SK-N-MC (cell line): ENCODE measurements around the gene MCUR1.
"Not testable (repeated sequence)": the region's sequence is repeated elsewhere in the genome, so short reads cannot be mapped to it uniquely, and the experiment has no call there.

Source experiments
- DNase-seq: peaks from one replicate; pipeline ENCODE4 v3.0.0-alpha.2; 2011; ENCODE audit warnings: low read depth, low spot score
- H3K27ac ChIP-seq: fragments of 200-600 bp; sonication (generic); 2 replicates; pipeline ENCODE4 v1.5.1; 2016; ENCODE audit warnings: mixed run types
- H3K36me3 ChIP-seq: fragments of 200-600 bp; sonication (generic); 2 replicates; pipeline ENCODE4 v1.6.1; 2017; ENCODE audit warnings: antibody characterized with exemption, low read length, mixed read lengths; ENCODE audit not compliant: insufficient read depth
- H3K4me3 ChIP-seq: fragments of 200-600 bp; sonication (generic); 2 replicates; pipeline ENCODE4 v1.5.1; 2016
- H3K9ac ChIP-seq: fragments of 200-600 bp; sonication (generic); 2 replicates; pipeline ENCODE4 v1.8.0; 2017; ENCODE audit warnings: mixed run types, mixed read lengths; ENCODE audit not compliant: insufficient read length
- H3K9me3 ChIP-seq: fragments of 200-600 bp; sonication (generic); 2 replicates; pipeline ENCODE4 v1.6.1; 2017; ENCODE audit warnings: low read depth, mild to moderate bottlenecking, antibody characterized with exemption, low read length, moderate library complexity, mixed read lengths
- EZH2 ChIP-seq: fragments of 200-600 bp; sonication (generic); IDR thresholded peaks from one replicate; pipeline ENCODE4 v1.6.1; 2017; ENCODE audit warnings: antibody characterized with exemption
- FOXP2 ChIP-seq: optimal IDR thresholded peaks from 2 replicates; pipeline ENCODE3; 2011; ENCODE audit warnings: mild to moderate bottlenecking, moderate library complexity; ENCODE audit not compliant: insufficient read depth; ENCODE audit errors: extremely low read length, control extremely low read depth
- POLR2AphosphoS5 ChIP-seq: IDR thresholded peaks from 2 replicates; pipeline ENCODE4 v1.6.1; 2012; ENCODE audit warnings: mild to moderate bottlenecking, low read depth, low read length, borderline replicate concordance

MCUR1 gene

DNA sequence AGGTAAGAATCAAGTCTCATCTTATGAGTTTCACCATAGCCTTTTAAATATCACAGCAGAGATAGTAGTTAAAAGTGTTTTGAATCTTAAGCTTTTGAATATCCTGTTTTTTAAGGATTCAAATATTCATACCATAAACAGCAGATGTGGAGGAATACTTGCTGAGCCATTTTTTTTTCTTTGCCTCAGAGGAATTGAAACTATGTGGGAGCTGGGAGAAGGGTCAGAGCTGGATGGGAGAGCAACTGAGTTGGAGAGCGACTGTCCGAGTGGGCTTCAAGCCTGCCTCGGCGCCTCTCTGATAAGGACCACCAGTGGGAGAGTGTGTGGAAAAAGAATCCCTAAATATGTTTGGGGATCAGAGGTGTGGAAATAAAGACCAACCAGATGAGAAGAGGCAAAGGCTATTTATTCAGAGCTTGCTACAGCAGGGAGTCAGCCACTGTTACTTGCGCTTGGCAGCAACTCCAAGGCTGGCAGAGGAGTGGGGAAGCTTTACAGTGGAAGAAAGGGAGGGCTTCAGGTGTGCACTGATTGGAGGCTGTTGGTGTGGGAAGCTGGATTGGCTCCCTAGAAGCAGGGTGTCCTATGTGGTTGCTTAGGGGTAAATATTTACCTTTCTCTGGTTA, 34.3 kb upstream of the MCUR1 start:
- DNase-seq = no peak
- H3K27ac ChIP-seq = peak overlapping the region; percentile 68

DNA sequence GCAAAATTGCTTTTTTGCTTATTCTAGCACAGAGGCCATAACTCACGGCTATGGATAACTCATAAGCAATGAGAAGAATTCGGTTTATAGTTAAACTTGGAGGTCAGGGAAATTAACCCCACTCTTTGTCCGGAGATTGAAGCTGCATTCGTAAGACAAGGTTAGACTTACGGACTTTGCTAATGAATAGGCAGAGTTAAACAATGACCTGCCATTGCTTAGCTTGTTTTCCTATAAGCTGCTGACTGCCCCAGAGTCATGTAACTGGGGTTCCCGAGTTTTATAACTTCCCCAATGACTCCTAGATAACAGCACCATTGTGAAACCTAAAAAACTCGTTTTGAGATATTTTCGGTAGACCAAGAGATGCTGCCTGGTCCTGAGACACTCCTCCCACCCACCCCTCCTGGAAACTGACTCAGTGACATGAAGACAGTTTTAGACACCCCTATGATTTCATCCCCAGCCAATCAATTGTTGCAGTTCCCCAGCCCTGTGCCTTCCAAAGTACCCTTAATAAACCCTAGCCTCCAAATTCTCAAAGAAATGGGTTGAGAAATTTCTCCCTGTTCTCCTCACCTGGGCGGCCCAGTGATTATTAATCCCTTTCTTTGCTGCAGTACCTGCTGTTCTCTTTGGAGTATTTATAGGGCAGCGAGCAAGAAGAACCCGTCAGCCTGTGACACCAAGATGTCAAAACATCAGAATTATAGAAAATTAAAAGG, 33.1 kb upstream of the MCUR1 start:
- H3K9me3 ChIP-seq = no peaks in the 10 kb centered on the region
- H3K36me3 ChIP-seq = no peaks in the 10 kb centered on the region
- no peak overlapping the region for H3K9ac ChIP-seq
- no peak overlapping the region for H3K27ac ChIP-seq
- DNase-seq = no peak
- TF ChIP-seq EZH2 = no peak
- no peak overlapping the region for H3K4me3 ChIP-seq

More for the DNA sequence above, 34.3 kb upstream of the MCUR1 start:
- Histone ChIP-seq H3K9me3 (no peaks in the 10 kb centered on the region), H3K9ac (no peak overlapping the region), H3K36me3 (no peaks in the 10 kb centered on the region), H3K4me3 (no peak overlapping the region; the same call in 1 of the 2 replicates)
- TF ChIP-seq FOXP2 (no peak), POLR2AphosphoS5 (no peak), EZH2 (no peak)

GRCh38 chr6:13846841-13847240, 32.5 kb upstream of the MCUR1 start:
- TF ChIP-seq POLR2AphosphoS5 = no peak
- TF ChIP-seq FOXP2 = no peak
- TF ChIP-seq EZH2 = no peak
- H3K9ac ChIP-seq = no peak overlapping the region
- H3K36me3 ChIP-seq = no peaks in the 10 kb centered on the region
- no peak overlapping the region for H3K4me3 ChIP-seq
- no peaks in the 10 kb centered on the region for H3K9me3 ChIP-seq
- no peak for DNase-seq
- no peak overlapping the region for H3K27ac ChIP-seq

GRCh38 chr6:13841936-13842335, 27.6 kb upstream of the MCUR1 start:
- TF ChIP-seq EZH2 (no peak), FOXP2 (no peak), POLR2AphosphoS5 (no peak)
- no peaks in the 10 kb centered on the region for H3K9me3 ChIP-seq
- no peaks in the 10 kb centered on the region for H3K36me3 ChIP-seq
- H3K4me3 ChIP-seq = no peak overlapping the region
- DNase-seq = no peak
- no peak overlapping the region for H3K27ac ChIP-seq
- H3K9ac ChIP-seq = no peak overlapping the region

- Histone ChIP-seq H3K9ac (no peak overlapping the region), H3K4me3 (no peak overlapping the region), H3K27ac (no peak overlapping the region; the same call in 1 of the 2 replicates), H3K9me3 (no peaks in the 10 kb centered on the region), H3K36me3 (no peaks in the 10 kb centered on the region)
- DNase-seq = no peak
- TF ChIP-seq EZH2 = no peak
- TF ChIP-seq FOXP2 = no peak
- no peak for TF ChIP-seq POLR2AphosphoS5
Measured at GRCh38 chr6:13838616-13839015, 24.3 kb upstream of the MCUR1 start.

- DNase-seq = no peak
- no peaks in the 10 kb centered on the region for H3K9me3 ChIP-seq
- TF ChIP-seq FOXP2 = no peak
- no peak for TF ChIP-seq POLR2AphosphoS5
- no peak for TF ChIP-seq EZH2
- H3K4me3 ChIP-seq = no peak overlapping the region
- H3K36me3 ChIP-seq = no peaks in the 10 kb centered on the region
- no peak overlapping the region for H3K27ac ChIP-seq
- no peak overlapping the region for H3K9ac ChIP-seq
Measured at GRCh38 chr6:13836170-13836569, 21.8 kb upstream of the MCUR1 start.

DNA sequence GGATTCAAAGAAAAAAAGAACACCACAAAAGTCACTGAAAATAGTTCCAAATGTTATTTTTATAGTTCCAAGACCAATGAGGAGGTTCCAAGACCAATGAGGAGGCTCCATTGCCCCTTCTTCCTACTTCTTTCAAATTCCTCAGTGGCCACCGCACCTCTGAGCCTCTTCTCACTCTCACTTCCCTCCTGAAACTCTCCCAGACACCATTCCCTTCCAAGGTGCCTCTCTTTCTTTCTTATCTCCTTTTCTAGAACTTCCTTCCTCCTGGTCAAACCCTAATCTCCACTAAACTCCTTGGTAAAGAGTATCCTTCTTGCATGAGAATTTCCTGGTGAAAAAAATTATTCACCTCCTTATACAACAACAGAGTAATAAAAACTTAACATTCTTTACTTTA, 20.4 kb upstream of the MCUR1 start:
- no peak overlapping the region for H3K4me3 ChIP-seq
- no peaks in the 10 kb centered on the region for H3K36me3 ChIP-seq
- no peaks in the 10 kb centered on the region for H3K9me3 ChIP-seq
- no peak overlapping the region for H3K27ac ChIP-seq
- no peak for DNase-seq
- no peak overlapping the region for H3K9ac ChIP-seq
- TF ChIP-seq EZH2 (no peak), POLR2AphosphoS5 (no peak), FOXP2 (no peak)

GRCh38 chr6:13834018-13834417, 19.7 kb upstream of the MCUR1 start:
- not testable (repeated sequence) for H3K27ac ChIP-seq, H3K4me3 ChIP-seq, DNase-seq, H3K36me3 ChIP-seq, H3K9ac ChIP-seq, H3K9me3 ChIP-seq

GRCh38 chr6:13832778-13833177, 18.4 kb upstream of the MCUR1 start:
- Histone ChIP-seq H3K9me3 (no peaks in the 10 kb centered on the region), H3K27ac (no peak overlapping the region), H3K4me3 (no peak overlapping the region), H3K9ac (no peak overlapping the region), H3K36me3 (no peaks in the 10 kb centered on the region)
- TF ChIP-seq FOXP2 = no peak
- no peak for TF ChIP-seq EZH2
- no peak for TF ChIP-seq POLR2AphosphoS5
- no peak for DNase-seq
